ENCODE results near the gene GCHFR. TPM values are rescaled to one million over a fixed set of nuclear protein-coding genes. Genes with fewer than 3 reads are reported as not detected.

Gene GCHFR
- 5.7 to 8.8 TPM (median 7.0 TPM) in 5 replicates for total RNA-seq (2022; extraction: Qiagen RNA extraction; ENCODE audit: low read depth)

GRCh38 chr15:40763801-40764628 lies at the start of gene GCHFR:
GCHFR (plus strand) TSS chr15:40764068; CDS start chr15:40764181, 113 bp downstream.

GRCh38 chr15:40754883-40755811 lies 8.7 kb upstream of the GCHFR start, which contains the start of gene RMDN3:
RMDN3 (minus strand) TSS chr15:40755254; CDS start chr15:40754783, 471 bp downstream.

DNA sequence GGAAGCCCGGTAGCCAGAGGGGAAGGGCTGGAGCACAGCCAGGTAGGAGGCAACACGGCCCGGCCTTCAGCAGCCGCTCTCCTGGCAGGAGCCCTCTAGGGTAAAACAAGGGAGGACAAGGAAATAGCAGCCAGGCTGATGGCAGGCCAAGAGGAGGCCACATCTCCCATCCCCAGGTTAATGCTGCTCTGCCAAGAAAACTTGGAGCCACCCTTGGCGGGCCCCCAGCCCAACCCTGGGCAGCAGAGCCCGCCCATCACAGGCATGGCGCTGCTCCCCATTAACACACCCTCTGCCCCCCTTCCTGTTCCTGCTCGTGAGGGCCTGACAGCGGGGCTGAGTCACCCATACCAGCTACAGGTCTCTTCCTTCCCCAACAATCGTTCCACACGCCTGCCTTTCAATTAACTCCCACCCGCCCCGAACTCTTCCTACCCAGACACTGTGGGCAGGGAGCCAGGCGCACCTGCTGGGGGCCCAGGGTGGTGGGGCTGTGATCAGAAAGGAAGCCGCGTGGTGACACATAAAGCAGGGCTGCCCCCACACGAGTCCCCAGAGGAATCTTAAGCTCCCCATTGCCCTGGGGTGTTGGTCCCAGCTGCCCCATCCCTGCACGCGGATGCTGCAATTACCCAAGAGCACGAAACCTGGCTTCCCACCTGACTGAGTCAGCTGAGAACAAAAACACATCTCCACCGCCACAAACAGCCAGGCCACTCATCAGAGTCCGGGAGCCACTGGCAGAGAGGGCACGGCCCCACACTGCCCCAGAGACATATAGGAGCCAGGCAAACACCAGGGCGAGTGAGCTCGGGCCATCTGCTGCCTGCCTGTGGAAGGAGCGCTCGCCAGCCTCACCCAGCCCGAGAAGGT lies 5.6 kb downstream of the GCHFR start, which contains the start of gene C15orf62:
Gene C15orf62 (plus strand): TSS at position 707 of the 873 bp plus-strand sequence. CDS start 516 bp downstream, outside the sequence.

DNA sequence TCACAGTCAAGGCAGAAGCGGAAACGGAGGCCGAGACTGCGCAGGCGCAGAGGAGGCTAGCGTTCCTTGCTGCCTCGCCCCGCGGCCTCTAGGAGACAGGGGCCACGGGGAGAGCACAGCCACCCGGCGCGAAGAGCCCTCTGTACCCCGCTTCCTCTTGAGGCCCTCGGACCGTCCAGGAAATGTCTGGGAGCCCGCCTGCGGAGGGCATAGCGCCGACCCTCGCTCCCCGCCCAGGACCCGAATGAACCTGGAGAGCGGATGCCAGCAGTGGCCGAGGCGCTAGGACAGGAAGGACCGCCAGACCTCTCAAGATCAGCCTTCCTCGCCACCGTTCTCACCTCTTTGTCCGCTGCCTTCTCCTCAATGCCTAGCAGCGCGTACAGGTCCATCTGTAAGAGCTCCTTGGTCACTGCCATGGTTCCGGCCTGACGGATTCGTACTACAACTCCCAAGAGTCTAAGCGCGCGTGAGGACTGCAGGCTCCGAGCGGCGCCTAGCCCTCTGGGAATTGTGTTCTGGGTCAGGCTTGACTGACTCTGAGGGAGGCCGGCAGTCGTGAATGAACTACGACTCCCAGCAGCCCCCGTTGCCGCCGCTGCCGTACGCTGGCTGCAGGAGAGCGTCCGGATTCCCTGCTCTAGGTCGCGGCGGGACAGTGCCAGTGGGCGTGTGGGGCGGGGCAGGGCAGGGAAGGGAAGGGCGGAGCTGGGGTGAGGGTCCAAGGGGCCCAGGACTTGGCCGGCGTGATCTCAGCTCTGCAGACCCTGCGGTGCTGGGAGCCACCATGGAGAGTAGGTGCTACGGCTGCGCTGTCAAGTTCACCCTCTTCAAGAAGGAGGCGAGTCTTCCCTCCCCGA lies 43.4 kb downstream of the GCHFR start, which contains the start of the genes DNAJC17 and ZFYVE19:
Gene DNAJC17 (minus strand): TSS at position 446 of the 860 bp plus-strand sequence. CDS start 27 bp downstream, at position 419.
Gene ZFYVE19 (plus strand): TSS at position 62 of the 860 bp plus-strand sequence. CDS start 501 bp downstream, at position 563.

Other genes starting within 250 kb of the GCHFR start
- 14.5 to 27.4 TPM (median 16.9 TPM) in 5 replicates for gene CCDC32, start 199.0 kb upstream of the GCHFR start, total RNA-seq (2022; extraction: Qiagen RNA extraction; ENCODE audit: low read depth)
- 13.2 to 16.3 TPM (median 15.1 TPM) in 5 replicates for gene RPUSD2, start 194.8 kb upstream of the GCHFR start, total RNA-seq (2022; extraction: Qiagen RNA extraction; ENCODE audit: low read depth)
- gene KNL1, start 169.8 kb upstream of the GCHFR start, total RNA-seq (2022; extraction: Qiagen RNA extraction; ENCODE audit: low read depth) = 3.8 to 8.3 TPM (median 6.8 TPM) in 5 replicates
- 17.8 to 23.9 TPM (median 18.4 TPM) in 5 replicates for gene RAD51, start 68.9 kb upstream of the GCHFR start, total RNA-seq (2022; extraction: Qiagen RNA extraction; ENCODE audit: low read depth)
- gene RMDN3, start 8.8 kb upstream of the GCHFR start, total RNA-seq (2022; extraction: Qiagen RNA extraction; ENCODE audit: low read depth) = 19.7 to 24.4 TPM (median 23.3 TPM) in 5 replicates
- 0.06 to 0.16 TPM (median 0.10 TPM) in 4 of 5 replicates, not detected in the other for gene C15orf62, start 5.9 kb downstream of the GCHFR start, total RNA-seq (2022; extraction: Qiagen RNA extraction; ENCODE audit: low read depth)
- 11.6 to 20.5 TPM (median 16.4 TPM) in 5 replicates for gene ZFYVE19, start 43.0 kb downstream of the GCHFR start, total RNA-seq (2022; extraction: Qiagen RNA extraction; ENCODE audit: low read depth)
- gene DNAJC17, start 43.4 kb downstream of the GCHFR start, total RNA-seq (2022; extraction: Qiagen RNA extraction; ENCODE audit: low read depth) = 21.9 to 31.5 TPM (median 24.8 TPM) in 5 replicates
- gene PPP1R14D, start 64.6 kb downstream of the GCHFR start, total RNA-seq (2022; extraction: Qiagen RNA extraction; ENCODE audit: low read depth) = 0.24 to 0.41 TPM in 2 of 5 replicates, not detected in the others
- gene SPINT1, start 80.0 kb downstream of the GCHFR start, total RNA-seq (2022; extraction: Qiagen RNA extraction; ENCODE audit: low read depth) = 0.66 to 1.5 TPM (median 1.1 TPM) in 5 replicates
- 4.7 to 6.1 TPM (median 5.1 TPM) in 5 replicates for gene RHOV, start 110.2 kb downstream of the GCHFR start, total RNA-seq (2022; extraction: Qiagen RNA extraction; ENCODE audit: low read depth)
- 14.9 to 26.0 TPM (median 23.0 TPM) in 5 replicates for gene VPS18, start 130.4 kb downstream of the GCHFR start, total RNA-seq (2022; extraction: Qiagen RNA extraction; ENCODE audit: low read depth)
- 0.84 to 1.2 TPM (median 1.1 TPM) in 5 replicates for gene DLL4, start 165.3 kb downstream of the GCHFR start, total RNA-seq (2022; extraction: Qiagen RNA extraction; ENCODE audit: low read depth)
- gene CHAC1, start 189.4 kb downstream of the GCHFR start, total RNA-seq (2022; extraction: Qiagen RNA extraction; ENCODE audit: low read depth) = 4.3 to 8.5 TPM (median 6.2 TPM) in 5 replicates